Motor neuron (in vitro differentiated cells): ENCODE data around the gene CNOT10. TPM values are rescaled to one million over a fixed set of nuclear protein-coding genes. Genes with fewer than 3 reads are reported as not detected.
"Not testable (repeated sequence)": the region's sequence is repeated elsewhere in the genome, so short reads cannot be mapped to it uniquely, and the experiment has no call there.

ENCODE experiments used
- ATAC-seq, 8 experiments: fragments of 200-7000 bp; cut with Tn5 transposase; replicated peaks in 6 of 8; 2 replicates each; pipeline ENCODE4 v1.8.0; 2021; ENCODE audit warnings: mild to moderate bottlenecking in 8 of 8, moderate library complexity in 8 of 8
- H3K27ac ChIP-seq, 2 donors: fragments of 250-450 bp; sonication (Bioruptor Pico); 2 replicates each; pipeline ENCODE4 v1.9.0; 2021; ENCODE audit warnings: antibody characterized with exemption in 2 of 2, mild to moderate bottlenecking in 2 of 2, moderate library complexity in 1 of 2
- H3K4me1 ChIP-seq, 2 donors: fragments of 250-450 bp; sonication (Bioruptor Pico); replicated peaks in 1 of 2; 2 replicates each; pipeline ENCODE4 v1.6.1; 2021; ENCODE audit warnings: antibody characterized with exemption in 2 of 2, mild to moderate bottlenecking in 2 of 2, moderate library complexity in 1 of 2
- H3K4me3 ChIP-seq, 5 donors: fragments of 250-450 bp; sonication (Bioruptor Pico); 2 replicates each; pipeline ENCODE4 v1.9.0; 2021; ENCODE audit warnings: antibody characterized with exemption in 5 of 5, mild to moderate bottlenecking in 5 of 5, moderate library complexity in 4 of 5
- WGBS, 10 experiments: fragments of 450-650 bp; shearing (Covaris generic); methylation state at CpG; one replicate each; pipeline ENCODE4 v1.0.0; 2022; 5-methylcytosine and 5-hydroxymethylcytosine counted together
- in situ Hi-C, 9 experiments: fragments of 400-800 bp; cut with MboI; loops; one replicate each; pipeline ENCODE4 v1.15.0; 2021; ENCODE audit warnings: low sequenced_read_pairs in 9 of 9, low pct_unique_long_range_greater_than_20kb in 2 of 9; ENCODE audit not compliant: unreplicated experiment in 9 of 9
- total RNA-seq, 8 experiments: library from RNA; unstranded; fragments of 300-600 nt; gene quantifications; 2 replicates each; pipeline versions ENCODE4 v1.2.3 to v1.2.4, GENCODE V29; 2022

Gene CNOT10
- 10 to 100 TPM; 19.2 to 43.1 (median 33.6) TPM for total RNA-seq

- H3K4me3 ChIP-seq, result peak within 1 kb of the TSS; percentile 57 to 71 (median 68)
- 0 to 6% (median 0%) methylated on average over 2 to 3 of the region's 60 CpGs; no CpG with 5 or more reads in 7 of the 10 experiments for WGBS, 10 experiments
- H3K4me1 ChIP-seq, result peaks cover 8 to 21% of the 10 kb centered on the region in 2 donors
- H3K27ac ChIP-seq, result peak within 1 kb of the TSS; percentile 67 to 89
- in situ Hi-C loops, result no loop called here
- ATAC-seq, result peak; percentile 94 to 99 (median 97)
These were observed at the start of gene CNOT10 for GRCh38 chr3:32684800-32685542. Gene CNOT10, plus strand, starts transcription at chr3:32685188. Its CDS starts 273 bp downstream, at chr3:32685461.

GRCh38 chr3:32640939-32641338 lies 44.0 kb upstream of the CNOT10 start:
- no peak overlapping the region for H3K4me3 ChIP-seq
- ATAC-seq, result peak in 3 of 8 experiments; percentile 29 to 48 (median 43)
- 40 to 100% (median 90%) methylated on average over 1 to 3 of the region's 3 CpGs; no CpG with 5 or more reads in 2 of the 10 experiments for WGBS, 10 experiments
- in situ Hi-C loops, result no loop called here
- H3K27ac ChIP-seq, result no peak overlapping the region
- no peaks in the 10 kb centered on the region for H3K4me1 ChIP-seq

- peak in 3 of 8 experiments; percentile 46 to 74 (median 71) for ATAC-seq
- WGBS, 10 experiments, result 49 to 86% (median 86%) methylated on average over 1 to 3 of the region's 4 CpGs; no CpG with 5 or more reads in 7 of the 10 experiments
- no peak overlapping the region for H3K27ac ChIP-seq
- H3K4me1 ChIP-seq, result no peaks in the 10 kb centered on the region
- in situ Hi-C loops, result no loop called here
- H3K4me3 ChIP-seq, result no peak overlapping the region
These were observed 43.6 kb upstream of the CNOT10 start for GRCh38 chr3:32641356-32641755.

DNA sequence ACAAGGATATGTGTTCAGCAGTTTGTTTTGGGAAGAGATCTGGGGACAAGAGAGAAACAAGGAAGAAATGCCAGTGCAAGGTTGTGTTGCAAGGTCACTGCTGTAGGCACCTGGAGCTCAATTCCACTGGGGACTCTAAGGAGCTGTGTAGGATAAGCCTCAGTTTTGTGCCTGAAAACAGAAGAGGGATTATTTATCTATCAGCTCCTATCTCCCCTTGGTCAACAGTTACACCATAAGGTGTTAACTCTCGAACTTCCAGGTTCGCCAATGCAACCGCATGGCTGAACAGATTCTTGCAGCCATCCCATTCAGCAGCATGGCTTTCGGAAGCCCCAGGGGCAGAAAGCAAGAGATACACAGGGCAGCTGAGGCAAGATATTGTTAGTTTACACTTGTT lies 41.6 kb upstream of the CNOT10 start:
- Histone ChIP-seq H3K4me3 (no peak overlapping the region), H3K27ac (no peak overlapping the region), H3K4me1 (no peaks in the 10 kb centered on the region)
- WGBS, 10 experiments, result 50 to 100% (median 100%) methylated on average over 1 to 4 of the region's 4 CpGs; no CpG with 5 or more reads in 2 of the 10 experiments
- in situ Hi-C loops, result no loop called here
- no peak for ATAC-seq

DNA sequence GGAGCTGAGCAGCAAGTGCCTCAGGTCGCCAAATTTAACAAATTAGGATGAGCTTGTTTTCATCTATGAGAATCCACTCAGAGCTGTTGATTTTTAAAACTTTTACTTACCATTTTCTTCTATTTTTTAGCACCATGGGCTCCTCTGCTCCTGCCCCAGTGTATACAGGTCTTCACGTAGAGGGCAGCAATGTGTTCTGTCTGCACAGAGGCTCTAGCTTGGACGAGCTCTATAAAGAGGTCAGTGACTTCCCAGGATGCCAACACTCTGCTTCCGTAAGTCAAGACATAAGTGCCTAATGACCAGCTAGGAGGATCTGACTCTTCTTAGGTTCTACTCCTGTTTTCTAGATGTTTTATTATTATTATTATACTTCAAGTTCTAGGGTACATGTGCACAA lies 41.2 kb upstream of the CNOT10 start:
- no peak overlapping the region for H3K27ac ChIP-seq
- H3K4me1 ChIP-seq, result no peaks in the 10 kb centered on the region
- WGBS, 10 experiments, result 50 to 100% (median 74%) methylated on average over 1 to 4 of the region's 4 CpGs; no CpG with 5 or more reads in 1 of the 10 experiments
- no peak overlapping the region for H3K4me3 ChIP-seq
- ATAC-seq, result no peak
- in situ Hi-C loops, result no loop called here

- in situ Hi-C loops, result no loop called here
- H3K27ac ChIP-seq, result no peak overlapping the region
- no peak for ATAC-seq
- no peaks in the 10 kb centered on the region for H3K4me1 ChIP-seq
- H3K4me3 ChIP-seq, result no peak overlapping the region
These were observed 40.6 kb upstream of the CNOT10 start for GRCh38 chr3:32644380-32644779.

DNA sequence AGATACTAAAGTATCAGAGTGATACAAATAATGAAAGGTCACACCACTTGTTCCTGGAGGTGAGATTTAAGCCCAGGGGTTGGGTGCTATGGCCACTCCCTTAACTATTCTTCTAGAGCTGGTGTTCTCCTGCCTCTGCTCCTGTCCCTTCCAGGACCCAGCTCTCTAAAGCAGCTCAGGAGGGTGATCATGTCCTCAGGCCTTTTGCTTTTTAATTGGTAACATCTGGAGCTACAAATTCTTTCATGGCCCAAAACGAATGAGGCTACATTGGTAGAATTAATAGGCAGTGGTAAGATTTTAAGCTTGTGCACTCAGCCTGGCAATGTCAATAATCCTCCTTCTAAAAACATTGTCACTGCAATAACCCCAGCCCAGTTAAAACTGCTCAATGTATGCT lies 38.2 kb upstream of the CNOT10 start:
- no peak overlapping the region for H3K4me3 ChIP-seq
- in situ Hi-C loops, result no loop called here
- no peak overlapping the region for H3K27ac ChIP-seq
- peak in 3 of 8 experiments; percentile 22 to 72 (median 41) for ATAC-seq
- 0 to 100% (median 75%) methylated on average over 1 of the region's 1 CpG; no CpG with 5 or more reads in 6 of the 10 experiments for WGBS, 10 experiments
- H3K4me1 ChIP-seq, result no peaks in the 10 kb centered on the region

- in situ Hi-C loops, result loop anchor here in 4 of 9 experiments (10.0 to 25.0 kb wide), 3 partner anchors 138 to 265 kb away; partner anchors contain the start of genes CMTM6 (in 3 of the 4) and CMTM7 (in 1 of the 4)
These were observed 32.5 kb upstream of the CNOT10 start for GRCh38 chr3:32652337-32653100.

DNA sequence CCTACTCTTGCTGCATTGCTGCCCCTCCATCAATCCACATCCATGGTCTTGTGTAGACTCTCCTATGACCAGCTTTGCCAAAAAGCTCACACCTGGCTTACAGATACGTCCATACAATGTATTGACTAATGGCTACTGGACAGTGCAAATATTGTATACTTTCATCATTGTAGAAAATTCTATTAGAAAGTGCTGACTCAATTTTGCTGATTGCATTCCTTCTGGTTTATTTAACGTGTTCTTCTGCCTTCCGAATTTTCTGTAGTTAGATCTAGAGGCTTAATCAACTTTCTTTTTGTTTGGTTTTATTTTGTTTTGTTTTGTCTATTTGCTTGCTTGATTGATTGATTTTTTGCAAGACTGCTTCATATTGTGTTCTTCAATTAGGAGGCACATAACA lies 29.8 kb upstream of the CNOT10 start:
- in situ Hi-C loops, result loop anchor here in 4 of 9 experiments (10.0 to 25.0 kb wide), 3 partner anchors 140 to 268 kb away; partner anchors contain the start of genes CMTM6 (in 3 of the 4) and CMTM7 (in 1 of the 4)
- Histone ChIP-seq H3K4me1 (no peaks in the 10 kb centered on the region), H3K27ac (no peak overlapping the region), H3K4me3 (no peak overlapping the region)
- WGBS, 10 experiments, result 32 to 94% (median 85%) methylated on average over 1 to 3 of the region's 3 CpGs
- no peak for ATAC-seq

More at GRCh38 chr3:32652337-32653100, 32.5 kb upstream of the CNOT10 start:
- not testable (repeated sequence) for H3K27ac ChIP-seq, H3K4me1 ChIP-seq, ATAC-seq, H3K4me3 ChIP-seq
- WGBS, 10 experiments, result 69 to 100% (median 84%) methylated on average over 1 to 6 of the region's 9 CpGs; no CpG with 5 or more reads in 1 of the 10 experiments

GRCh38 chr3:32660634-32661033 lies 24.4 kb upstream of the CNOT10 start:
- no peak for ATAC-seq
- WGBS, 10 experiments, result 20 to 100% (median 93%) methylated on average over 1 to 3 of the region's 3 CpGs; no CpG with 5 or more reads in 2 of the 10 experiments
- Histone ChIP-seq H3K4me1 (no peaks in the 10 kb centered on the region), H3K27ac (no peak overlapping the region), H3K4me3 (no peak overlapping the region)
- in situ Hi-C loops, result loop anchor here in 6 of 9 experiments (10.0 to 25.0 kb wide), 4 partner anchors 146 to 273 kb away; partner anchors contain the start of genes CMTM6 (in 4 of the 6) and CMTM7 (in 1 of the 6)

- no peak overlapping the region for H3K27ac ChIP-seq
- in situ Hi-C loops, result loop anchor here in 6 of 9 experiments (10.0 to 25.0 kb wide), 4 partner anchors 148 to 275 kb away; partner anchors contain the start of genes CMTM6 (in 4 of the 6) and CMTM7 (in 1 of the 6)
- no peak for ATAC-seq
These were observed 22.3 kb upstream of the CNOT10 start for GRCh38 chr3:32662647-32663046.

GRCh38 chr3:32664630-32665075 lies 20.3 kb upstream of the CNOT10 start:
- in situ Hi-C loops, result loop anchor here in 6 of 9 experiments (10.0 to 25.0 kb wide), 4 partner anchors 150 to 277 kb away; partner anchors contain the start of genes CMTM6 (in 4 of the 6) and CMTM7 (in 1 of the 6)
- not testable (repeated sequence) for H3K27ac ChIP-seq, H3K4me3 ChIP-seq, H3K4me1 ChIP-seq
- ATAC-seq, result peak in 6 of 8 experiments; percentile 45 to 95 (median 74)
- 0 to 40% (median 0%) methylated on average over 1 of the region's 5 CpGs; no CpG with 5 or more reads in 2 of the 10 experiments for WGBS, 10 experiments

More at GRCh38 chr3:32662647-32663046, 22.3 kb upstream of the CNOT10 start:
- no peaks in the 10 kb centered on the region for H3K4me1 ChIP-seq
- H3K4me3 ChIP-seq, result no peak overlapping the region
